Stimulated activated CD4-positive, alpha-beta T cell treated with anti-CD3 and anti-CD28 coated beads, Interleukin-15, amount 100 ng/mL, for 24 hours (primary cell): ENCODE data around the gene ADAP1.

Experiments
- DNase-seq: peaks from one replicate; pipeline ENCODE4 v3.0.0-alpha.2; 2020

ADAP1 gene

GRCh38 chr7:919924-920341 lies 34.5 kb downstream of the ADAP1 start:
- DNase-seq = peak; percentile 3

DNA sequence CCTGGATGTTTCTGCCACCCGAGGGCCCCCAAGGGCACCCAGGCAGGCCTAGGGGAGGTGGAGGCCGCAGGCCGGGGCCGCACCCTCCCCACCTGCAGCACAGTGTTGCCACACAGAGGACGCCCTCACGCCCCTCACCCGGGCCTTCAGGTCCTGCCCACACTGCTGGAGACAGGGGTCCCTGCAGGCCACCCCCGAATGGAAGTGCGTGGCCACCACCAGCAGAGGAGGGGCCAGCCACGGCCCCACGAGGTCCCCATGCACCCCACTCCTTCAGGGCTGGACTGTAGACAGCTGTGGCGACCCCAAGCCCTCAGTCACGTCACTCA lies 35.4 kb downstream of the ADAP1 start:
- no peak for DNase-seq

DNA sequence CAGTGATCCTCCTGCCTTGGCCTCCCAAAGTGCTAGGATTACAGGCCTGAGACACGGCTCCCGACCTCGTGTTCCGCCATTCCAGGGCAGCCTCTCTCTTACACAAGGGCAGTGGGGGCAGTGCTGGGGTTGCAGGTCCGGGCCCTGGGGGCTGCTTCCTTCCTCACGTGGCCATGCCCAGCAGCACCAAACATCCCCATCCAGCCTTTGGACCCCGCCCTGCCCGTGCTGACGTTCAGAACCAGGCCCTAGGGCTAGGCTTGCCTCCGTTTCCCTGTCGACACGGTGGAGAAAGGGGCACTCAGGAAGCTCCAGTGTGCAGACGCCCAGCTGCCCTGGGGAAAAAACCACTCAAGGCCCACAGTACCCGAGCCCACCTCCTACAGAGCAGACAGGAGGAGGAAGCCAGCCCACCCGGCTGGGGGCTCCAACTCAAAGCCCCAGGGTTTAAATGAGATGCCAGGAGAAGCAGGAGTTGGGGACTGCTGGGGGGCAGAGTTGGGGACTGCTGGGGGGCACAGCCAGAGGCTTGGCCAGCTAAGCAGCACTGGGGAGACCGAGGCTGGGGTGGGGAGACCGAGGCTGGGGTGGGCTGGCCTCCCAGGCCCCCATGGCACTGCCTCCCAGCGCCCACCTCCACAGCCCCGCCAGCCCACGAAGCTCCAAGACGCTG lies 35.9 kb downstream of the ADAP1 start:
- DNase-seq = peak; percentile 1

GRCh38 chr7:918118-918425 lies 36.4 kb downstream of the ADAP1 start:
- DNase-seq = no peak

- DNase-seq = no peak
Measured at GRCh38 chr7:917255-918117, 37.0 kb downstream of the ADAP1 start.

GRCh38 chr7:916291-916941 lies 38.1 kb downstream of the ADAP1 start:
- DNase-seq = no peak

- DNase-seq = no peak
Measured at GRCh38 chr7:915291-916218, 38.9 kb downstream of the ADAP1 start.

- no peak for DNase-seq
Measured at GRCh38 chr7:914521-915194, 39.8 kb downstream of the ADAP1 start.

DNA sequence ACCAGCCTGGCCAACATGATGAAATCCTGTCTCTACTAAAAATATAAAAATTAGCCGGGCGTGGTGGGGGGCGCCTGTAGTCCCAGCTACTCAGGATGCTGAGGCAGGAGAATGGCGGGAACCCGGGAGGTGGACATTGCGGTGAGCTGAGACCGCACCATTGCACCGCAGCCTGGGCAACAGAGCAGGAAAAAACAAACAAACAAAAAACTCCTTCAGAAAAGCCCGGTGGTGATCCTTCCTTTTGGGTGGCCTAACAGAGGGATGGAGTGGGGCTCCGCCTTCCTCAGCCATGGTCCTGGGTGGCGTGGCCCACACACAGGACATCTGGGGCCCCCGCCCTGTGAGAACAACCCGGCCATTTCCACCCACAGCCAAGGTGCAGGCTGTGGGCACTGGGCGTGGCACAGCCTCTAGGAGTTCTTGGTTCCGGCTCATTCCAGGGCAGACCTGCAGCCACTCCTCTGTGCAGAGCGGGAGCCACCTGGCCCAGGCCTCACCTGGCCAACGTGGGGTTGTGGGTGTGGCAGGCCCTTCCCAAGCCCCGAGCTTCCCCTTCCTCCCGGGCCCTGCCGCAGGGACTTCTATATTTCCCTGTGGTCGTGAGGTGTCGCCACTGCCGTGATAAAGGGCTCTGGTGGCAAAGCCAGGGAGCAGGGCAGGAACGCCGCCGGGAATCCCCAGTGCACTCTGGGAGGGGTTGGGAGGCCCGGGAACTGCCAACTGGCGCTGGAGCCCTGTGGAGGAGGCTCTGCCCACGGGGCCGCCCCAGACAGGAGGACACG lies 40.6 kb downstream of the ADAP1 start:
- no peak for DNase-seq

- no peak for DNase-seq
Measured at GRCh38 chr7:911791-912480, 42.5 kb downstream of the ADAP1 start.

GRCh38 chr7:910931-911431 lies 43.5 kb downstream of the ADAP1 start:
- no peak for DNase-seq

DNA sequence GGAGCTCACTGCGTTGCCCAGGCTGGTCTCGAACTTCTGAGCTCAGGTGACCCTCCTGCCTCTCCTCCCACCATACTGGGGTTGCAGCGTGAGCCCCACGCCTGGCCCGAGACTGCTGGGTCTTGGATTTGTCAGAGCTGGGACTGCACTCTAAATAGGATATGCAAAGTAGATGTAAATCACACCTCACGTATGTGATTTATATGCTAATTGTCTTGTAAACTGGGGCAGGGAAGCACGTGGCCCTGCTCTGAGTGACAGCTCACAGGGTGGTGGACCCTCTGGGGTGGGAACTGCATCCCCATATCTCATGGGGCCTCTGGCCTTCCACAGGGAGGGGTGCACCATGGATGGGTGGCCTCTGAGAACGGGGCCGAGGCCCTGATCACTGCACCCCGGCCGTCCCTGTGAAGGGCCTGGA lies 44.0 kb downstream of the ADAP1 start:
- no peak for DNase-seq

DNA sequence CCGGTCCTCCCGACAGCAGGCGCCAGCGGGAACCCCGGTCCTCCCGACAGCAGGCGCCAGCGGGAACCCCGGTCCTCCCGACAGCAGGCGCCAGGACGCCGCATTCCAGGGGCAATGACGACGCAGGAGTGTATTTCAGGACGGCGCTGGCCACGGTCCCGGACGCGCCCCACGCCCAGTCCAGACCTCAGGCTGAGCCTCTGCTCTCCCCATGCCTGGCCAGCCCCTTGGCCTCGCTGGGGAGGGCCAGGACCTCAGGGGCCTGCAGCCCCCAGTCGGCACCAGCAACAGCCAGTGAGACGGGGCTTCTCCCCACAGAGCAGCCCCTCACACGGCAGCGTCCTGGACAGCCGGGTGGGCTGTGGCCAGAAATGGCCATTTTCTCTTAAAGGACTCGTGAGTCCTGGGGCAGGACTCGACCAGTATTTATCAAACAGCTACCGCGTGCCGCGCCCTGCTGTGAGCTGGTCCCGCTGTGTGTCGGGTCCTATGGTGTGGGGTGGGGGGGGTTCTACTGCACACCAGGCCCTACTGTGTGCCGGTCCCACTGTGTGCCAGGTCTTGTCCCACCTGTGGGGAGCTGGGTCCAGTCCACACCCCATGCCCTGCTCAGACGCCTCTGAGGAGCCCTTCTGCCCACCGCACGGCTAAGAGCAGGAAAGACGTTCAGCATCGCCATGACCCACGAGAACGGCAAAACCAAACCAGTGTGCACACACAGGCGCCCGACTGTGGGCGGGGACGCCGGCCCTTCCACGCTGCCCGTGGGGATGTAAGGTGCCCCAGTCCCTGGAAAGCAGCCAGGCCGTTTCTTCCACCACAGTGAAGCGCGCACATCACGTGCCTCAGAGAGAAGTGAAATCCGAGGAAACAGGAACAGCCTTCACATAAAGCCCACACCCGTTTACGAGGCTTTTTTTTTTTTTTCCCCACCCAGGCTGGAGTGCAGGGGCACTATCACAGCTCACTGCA lies 44.8 kb downstream of the ADAP1 start:
- DNase-seq = peak; percentile 31

- DNase-seq = peak; percentile 74
Measured at GRCh38 chr7:908591-909357, 45.7 kb downstream of the ADAP1 start.

- DNase-seq = no peak
Measured at GRCh38 chr7:908159-908581, 46.3 kb downstream of the ADAP1 start.

GRCh38 chr7:907158-907980 lies 47.1 kb downstream of the ADAP1 start:
- DNase-seq = no peak

GRCh38 chr7:906776-907157 lies 47.7 kb downstream of the ADAP1 start:
- DNase-seq = no peak

DNA sequence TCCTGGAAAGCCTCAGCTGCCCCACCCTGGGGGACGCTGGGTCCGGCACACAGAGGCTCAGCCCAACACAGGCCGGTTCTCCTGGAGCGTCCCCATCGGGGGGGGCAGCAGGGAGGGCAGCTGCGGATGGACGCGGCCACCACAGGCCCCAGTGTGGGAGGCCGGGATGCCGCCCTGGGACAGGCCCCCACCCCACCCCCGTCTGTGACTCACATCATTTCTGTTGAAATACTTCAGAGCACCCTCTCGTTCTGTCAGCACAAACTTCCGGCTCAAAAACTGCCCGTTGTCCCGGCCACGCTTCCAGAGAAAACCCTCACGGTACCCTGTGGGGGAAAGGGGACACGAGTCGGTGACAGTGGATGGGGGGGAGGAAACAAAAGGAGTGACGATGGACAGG lies 49.6 kb downstream of the ADAP1 start:
- no peak for DNase-seq
